ENCODE data around the gene CTNNBIP1.
"Not testable (repeated sequence)": the region's sequence is repeated elsewhere in the genome, so short reads cannot be mapped to it uniquely, and the experiment has no call there.

CTNNBIP1 gene, protein sequence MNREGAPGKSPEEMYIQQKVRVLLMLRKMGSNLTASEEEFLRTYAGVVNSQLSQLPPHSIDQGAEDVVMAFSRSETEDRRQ

DNA sequence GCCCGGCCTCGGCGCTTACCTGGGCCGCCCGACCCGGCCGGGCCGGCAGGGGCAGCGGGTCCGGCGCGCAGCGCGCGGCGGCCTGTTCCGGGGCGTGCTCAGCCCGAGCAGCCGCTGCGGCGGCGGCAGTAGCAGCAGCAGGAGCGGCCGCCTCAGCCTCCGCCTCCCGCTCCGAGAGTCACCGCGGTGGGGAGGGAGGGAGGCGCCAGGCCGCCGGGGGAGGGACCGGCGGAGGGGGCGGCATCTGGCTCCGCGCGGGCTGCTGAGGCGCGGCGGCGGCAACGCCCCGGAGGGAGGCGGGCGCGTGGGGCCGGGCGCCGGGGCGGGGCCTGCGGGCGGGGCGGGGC lies at the start of gene CTNNBIP1:
TSS of gene CTNNBIP1 (minus strand) at position 194 of the 347 bp plus-strand sequence. CDS start 38,205 bp downstream, outside the sequence.
- H3K27ac Mint-ChIP-seq, result peak within 1 kb of the TSS; percentile 98
- H3K27me3 Mint-ChIP-seq, result no peaks in the 10 kb centered on the region
- H3K4me3 Mint-ChIP-seq, result peak within 1 kb of the TSS; percentile 92

GRCh38 chr1:9957726-9958125 lies 47.7 kb upstream of the CTNNBIP1 start:
- H3K4me3 Mint-ChIP-seq, result no peak overlapping the region
- H3K27me3 Mint-ChIP-seq, result no peaks in the 10 kb centered on the region
- H3K9me3 Mint-ChIP-seq, result no peaks in the 10 kb centered on the region
- no peaks in the 10 kb centered on the region for H3K4me1 Mint-ChIP-seq (ENCODE audit: low read depth)
- DNase-seq, result no peak
- no peaks in the 10 kb centered on the region for H3K36me3 Mint-ChIP-seq (ENCODE audit: low read depth)
- no peak overlapping the region for H3K27ac Mint-ChIP-seq

More for the DNA sequence above, at the start of gene CTNNBIP1:
- no peak for DNase-seq
- Mint-ChIP-seq H3K9me3 (no peaks in the 10 kb centered on the region), H3K4me1 (ENCODE audit: low read depth) (peaks cover 37% of the 10 kb centered on the region), H3K36me3 (ENCODE audit: low read depth) (peaks cover 6% of the 10 kb centered on the region)

DNA sequence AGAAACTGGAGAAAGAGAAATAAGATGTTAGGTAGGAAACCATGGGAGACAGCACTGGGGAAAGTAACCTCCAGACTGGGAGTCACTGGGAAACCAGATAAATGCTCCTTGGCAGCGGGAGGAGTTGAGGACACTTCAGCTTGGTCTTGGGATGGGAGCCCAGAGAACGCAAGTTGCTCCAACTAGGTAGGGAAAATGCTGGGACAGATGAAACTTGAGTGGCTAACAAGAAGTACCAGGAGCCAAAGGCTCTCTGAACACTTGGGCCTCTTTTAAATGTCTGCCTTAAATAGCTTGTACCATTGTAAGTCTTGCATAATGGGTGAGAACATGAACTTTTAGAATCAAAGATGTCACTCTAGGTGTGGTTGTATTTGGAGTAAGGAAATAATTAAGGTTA lies 36.2 kb upstream of the CTNNBIP1 start:
- Mint-ChIP-seq H3K36me3 (ENCODE audit: low read depth) (peaks cover 27% of the 10 kb centered on the region), H3K9me3 (no peaks in the 10 kb centered on the region), H3K27ac (no peak overlapping the region), H3K27me3 (no peaks in the 10 kb centered on the region), H3K4me1 (ENCODE audit: low read depth) (peaks cover 26% of the 10 kb centered on the region), H3K4me3 (no peak overlapping the region)
- DNase-seq, result no peak

DNA sequence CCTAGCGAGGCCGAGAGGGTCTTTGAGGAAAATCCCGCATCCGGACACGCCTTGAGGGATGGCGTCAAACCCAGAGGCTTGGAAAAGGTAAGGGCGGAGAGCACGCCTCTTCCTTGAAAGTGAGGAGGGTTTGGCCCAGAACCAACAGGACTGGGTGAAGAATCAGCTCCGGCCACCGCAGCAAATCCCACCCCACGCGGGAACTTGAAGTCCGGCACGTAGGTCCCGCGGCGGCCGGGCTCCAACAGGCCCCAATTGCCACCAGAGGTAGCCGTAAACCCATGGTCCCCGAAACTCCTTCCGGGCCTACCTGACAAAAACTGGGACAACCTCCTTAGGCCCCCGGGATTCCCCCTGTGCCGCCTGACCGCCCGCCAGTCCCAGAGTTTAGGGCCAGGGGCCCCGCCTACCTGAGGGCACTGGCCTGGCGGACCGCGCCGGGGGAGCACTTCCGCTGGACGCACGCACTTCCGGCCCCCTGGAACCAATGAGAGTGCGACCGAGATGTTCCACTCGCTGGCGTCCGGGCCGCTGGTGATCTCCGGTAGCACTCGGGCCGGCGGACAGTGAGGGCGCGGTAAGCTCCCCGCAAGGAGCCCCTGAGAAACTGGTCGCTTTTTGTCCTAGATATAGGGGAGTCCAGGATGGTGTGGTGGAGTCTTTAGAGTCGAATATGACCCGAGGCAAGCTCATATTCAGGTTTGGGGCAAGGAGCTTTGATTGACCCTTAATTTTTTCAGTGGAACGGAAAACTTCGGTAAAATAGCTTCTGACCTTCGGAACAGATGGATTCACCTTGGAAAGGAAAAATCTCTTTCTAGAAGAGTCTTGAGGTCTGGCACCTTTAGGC lies 33.1 kb upstream of the CTNNBIP1 start, which contains the start of the genes LZIC and NMNAT1:
TSS of gene LZIC (minus strand) at position 453 of the 850 bp plus-strand sequence. CDS start 6,772 bp downstream, outside the sequence.
TSS of gene NMNAT1 (plus strand) at position 537 of the 850 bp plus-strand sequence. CDS start 28,599 bp downstream, outside the sequence.
- peak; percentile 95 for DNase-seq
- Mint-ChIP-seq H3K9me3 (no peaks in the 10 kb centered on the region), H3K27ac (peak within 1 kb of the TSS; percentile 98), H3K4me1 (ENCODE audit: low read depth) (peaks cover 25% of the 10 kb centered on the region), H3K27me3 (no peaks in the 10 kb centered on the region), H3K4me3 (peak within 1 kb of the TSS; percentile 96), H3K36me3 (ENCODE audit: low read depth) (peaks cover 44% of the 10 kb centered on the region)

DNA sequence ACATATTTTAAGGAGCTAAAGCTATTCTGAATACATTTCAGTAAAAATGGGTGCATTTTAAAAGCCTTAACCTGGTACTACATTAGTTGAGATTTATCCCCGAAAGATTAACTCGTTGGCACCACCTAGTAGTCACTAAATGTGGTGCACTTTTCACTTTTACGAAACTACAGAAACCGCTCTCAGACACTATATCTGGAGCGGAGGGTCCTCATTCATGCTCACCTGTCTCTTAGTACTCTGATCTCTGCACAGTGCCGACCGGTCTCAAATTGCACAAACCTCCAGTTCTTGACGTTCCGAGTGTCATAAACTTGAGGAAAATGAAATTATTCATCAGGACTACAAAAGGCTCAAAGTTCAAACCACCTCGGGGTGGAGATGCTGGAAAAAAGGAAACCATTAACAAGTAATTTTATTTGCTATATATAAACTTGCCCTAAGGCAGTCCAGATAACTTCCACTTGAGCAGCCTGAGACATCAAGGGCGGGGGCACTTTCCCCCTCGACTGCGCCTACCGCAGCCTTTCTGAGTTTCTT lies 32.4 kb upstream of the CTNNBIP1 start:
- H3K27ac Mint-ChIP-seq, result peak overlapping the region; percentile 98
- H3K4me1 Mint-ChIP-seq (ENCODE audit: low read depth), result peaks cover 25% of the 10 kb centered on the region
- H3K27me3 Mint-ChIP-seq, result no peaks in the 10 kb centered on the region
- H3K36me3 Mint-ChIP-seq (ENCODE audit: low read depth), result peaks cover 42% of the 10 kb centered on the region
- peak overlapping the region; percentile 96 for H3K4me3 Mint-ChIP-seq
- DNase-seq, result no peak
- no peaks in the 10 kb centered on the region for H3K9me3 Mint-ChIP-seq

- H3K9me3 Mint-ChIP-seq, result no peaks in the 10 kb centered on the region
- H3K27ac Mint-ChIP-seq, result no peak overlapping the region
- no peak overlapping the region for H3K4me3 Mint-ChIP-seq
- no peak for DNase-seq
- no peaks in the 10 kb centered on the region for H3K4me1 Mint-ChIP-seq (ENCODE audit: low read depth)
- peaks cover 51% of the 10 kb centered on the region for H3K36me3 Mint-ChIP-seq (ENCODE audit: low read depth)
- H3K27me3 Mint-ChIP-seq, result no peaks in the 10 kb centered on the region
These were observed 19.6 kb upstream of the CTNNBIP1 start for GRCh38 chr1:9929431-9930385.

DNA sequence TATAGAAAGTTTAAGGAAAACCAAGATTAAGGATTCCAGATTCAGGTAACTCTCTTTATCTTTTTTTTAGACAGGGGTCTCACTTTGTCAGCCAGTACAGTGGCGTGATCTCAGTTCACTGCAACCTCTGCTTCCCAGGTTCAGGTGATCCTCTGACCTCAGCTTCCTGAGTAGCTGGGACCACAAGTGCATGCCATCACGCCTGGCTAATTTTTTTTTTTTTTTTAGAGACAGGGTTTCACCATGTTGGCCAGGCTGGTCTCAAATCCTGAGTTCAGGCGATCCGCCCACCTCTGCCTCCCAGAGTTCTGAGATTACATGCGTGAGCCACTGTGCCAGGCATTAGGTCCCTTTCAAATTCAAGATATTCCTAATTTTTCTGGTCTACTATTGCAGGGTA lies 17.2 kb upstream of the CTNNBIP1 start:
- Mint-ChIP-seq H3K27me3 (no peaks in the 10 kb centered on the region), H3K36me3 (ENCODE audit: low read depth) (peaks cover 32% of the 10 kb centered on the region), H3K4me3 (no peak overlapping the region), H3K27ac (no peak overlapping the region), H3K4me1 (ENCODE audit: low read depth) (no peaks in the 10 kb centered on the region), H3K9me3 (no peaks in the 10 kb centered on the region)
- DNase-seq, result no peak

DNA sequence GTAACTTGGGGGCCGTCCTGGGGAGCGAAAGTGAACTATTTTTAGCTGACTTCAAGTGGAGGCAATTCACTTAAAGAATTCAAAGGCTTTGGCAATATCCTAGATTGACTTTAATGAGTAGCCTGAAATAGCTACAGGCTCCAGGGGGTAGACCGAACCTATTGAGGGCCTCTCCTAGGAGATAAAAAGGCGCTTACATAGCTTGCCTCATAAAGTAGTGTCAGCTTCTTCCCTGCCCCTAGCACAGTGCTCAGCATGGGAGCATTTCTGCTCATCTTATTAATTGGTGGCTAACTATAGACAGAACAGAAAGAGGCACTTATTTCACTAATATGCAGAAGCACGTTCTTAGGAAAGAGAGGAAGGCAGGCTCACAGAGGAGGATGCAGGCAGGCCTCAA lies 12.3 kb upstream of the CTNNBIP1 start:
- Mint-ChIP-seq H3K27ac (no peak overlapping the region), H3K9me3 (no peaks in the 10 kb centered on the region), H3K4me3 (no peak overlapping the region), H3K27me3 (no peaks in the 10 kb centered on the region), H3K36me3 (ENCODE audit: low read depth) (peaks cover 2% of the 10 kb centered on the region), H3K4me1 (ENCODE audit: low read depth) (peaks cover 9% of the 10 kb centered on the region)
- no peak for DNase-seq

DNA sequence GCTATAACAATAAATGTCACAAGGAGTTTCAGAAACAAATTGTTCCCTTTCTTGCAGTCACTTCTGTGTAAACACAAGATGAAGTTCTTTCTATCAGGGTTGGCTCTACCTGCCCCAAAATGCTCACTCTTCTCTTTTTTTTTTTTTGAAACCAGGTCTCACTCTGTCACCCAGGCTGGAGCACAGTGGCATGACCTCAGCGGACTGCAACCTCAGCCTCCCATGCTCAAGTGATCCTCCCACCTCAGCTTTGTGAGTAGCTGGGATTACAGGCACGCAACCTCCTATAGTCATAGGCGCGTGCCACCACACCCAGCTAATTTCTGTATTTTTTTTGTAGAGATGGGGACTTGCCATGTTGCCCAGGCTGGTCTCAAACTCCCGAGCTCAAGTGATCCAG lies 10.5 kb upstream of the CTNNBIP1 start:
- H3K27me3 Mint-ChIP-seq, result no peaks in the 10 kb centered on the region
- H3K4me3 Mint-ChIP-seq, result no peak overlapping the region
- DNase-seq, result no peak
- no peaks in the 10 kb centered on the region for H3K36me3 Mint-ChIP-seq (ENCODE audit: low read depth)
- no peaks in the 10 kb centered on the region for H3K9me3 Mint-ChIP-seq
- peaks cover 9% of the 10 kb centered on the region for H3K4me1 Mint-ChIP-seq (ENCODE audit: low read depth)
- no peak overlapping the region for H3K27ac Mint-ChIP-seq

GRCh38 chr1:9917901-9918300 lies 7.8 kb upstream of the CTNNBIP1 start:
- no peaks in the 10 kb centered on the region for H3K27me3 Mint-ChIP-seq
- no peak for DNase-seq
- no peaks in the 10 kb centered on the region for H3K9me3 Mint-ChIP-seq
- H3K4me3 Mint-ChIP-seq, result no peak overlapping the region
- H3K36me3 Mint-ChIP-seq (ENCODE audit: low read depth), result no peaks in the 10 kb centered on the region
- peaks cover 9% of the 10 kb centered on the region for H3K4me1 Mint-ChIP-seq (ENCODE audit: low read depth)
- no peak overlapping the region for H3K27ac Mint-ChIP-seq

DNA sequence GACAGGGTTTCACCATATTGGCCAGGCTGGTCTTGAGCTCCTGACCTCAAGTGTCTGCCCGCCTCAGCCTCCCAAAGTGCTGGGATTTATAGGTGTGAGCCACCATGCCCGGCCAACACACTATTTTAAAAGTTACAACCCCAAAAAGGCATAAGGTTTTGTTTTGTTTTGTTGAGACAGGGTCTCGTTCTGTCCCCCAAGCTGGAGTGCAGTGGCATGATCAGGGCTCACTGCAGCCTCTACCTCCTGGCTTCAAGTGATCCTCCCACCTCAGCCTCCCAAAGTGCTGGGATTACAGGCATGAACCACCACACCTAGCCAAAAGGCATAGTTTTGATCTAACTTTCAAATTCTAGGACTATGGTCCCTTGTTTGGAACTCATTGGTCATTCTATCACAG lies 7.4 kb upstream of the CTNNBIP1 start:
- H3K4me3 Mint-ChIP-seq; H3K27me3 Mint-ChIP-seq; H3K9me3 Mint-ChIP-seq; DNase-seq; H3K36me3 Mint-ChIP-seq (ENCODE audit: low read depth); H3K4me1 Mint-ChIP-seq (ENCODE audit: low read depth); H3K27ac Mint-ChIP-seq: not testable (repeated sequence)

GRCh38 chr1:9916452-9916851 lies 6.4 kb upstream of the CTNNBIP1 start:
- Mint-ChIP-seq H3K27me3 (no peaks in the 10 kb centered on the region), H3K36me3 (ENCODE audit: low read depth) (no peaks in the 10 kb centered on the region), H3K4me1 (ENCODE audit: low read depth) (peaks cover 13% of the 10 kb centered on the region), H3K9me3 (no peaks in the 10 kb centered on the region), H3K27ac (no peak overlapping the region), H3K4me3 (no peak overlapping the region)
- DNase-seq, result no peak

DNA sequence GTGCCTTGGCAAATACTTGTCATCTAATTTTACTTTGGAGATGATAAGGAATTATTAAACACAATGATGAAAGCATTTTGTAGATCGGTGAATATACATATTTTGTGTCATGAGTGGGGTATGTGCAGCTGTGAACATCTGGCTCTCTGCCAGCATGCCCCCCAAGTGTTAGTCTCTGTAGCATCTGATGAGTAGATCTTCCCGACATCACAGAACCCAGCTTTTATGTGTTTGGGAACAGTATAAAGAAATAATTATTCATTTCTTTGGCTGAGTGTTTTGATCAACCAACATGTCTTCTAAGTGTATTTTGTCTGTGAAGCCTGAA lies 4.5 kb upstream of the CTNNBIP1 start:
- no peak overlapping the region for H3K4me3 Mint-ChIP-seq
- H3K27ac Mint-ChIP-seq, result no peak overlapping the region
- no peaks in the 10 kb centered on the region for H3K9me3 Mint-ChIP-seq
- H3K27me3 Mint-ChIP-seq, result no peaks in the 10 kb centered on the region
- peaks cover 21% of the 10 kb centered on the region for H3K4me1 Mint-ChIP-seq (ENCODE audit: low read depth)
- H3K36me3 Mint-ChIP-seq (ENCODE audit: low read depth), result peaks cover under 1% of the 10 kb centered on the region
- no peak for DNase-seq

- Mint-ChIP-seq H3K27me3 (no peaks in the 10 kb centered on the region), H3K4me1 (ENCODE audit: low read depth) (peaks cover 29% of the 10 kb centered on the region), H3K27ac (peak overlapping the region; percentile 40), H3K4me3 (peak overlapping the region; percentile 6), H3K36me3 (ENCODE audit: low read depth) (peaks cover 6% of the 10 kb centered on the region), H3K9me3 (no peaks in the 10 kb centered on the region)
- no peak for DNase-seq
These were observed 2.3 kb upstream of the CTNNBIP1 start for GRCh38 chr1:9912264-9912936.
